Psoas muscle (tissue), 8 donors: ENCODE measurements around the gene CBS. TPM values are rescaled to one million over a fixed set of nuclear protein-coding genes. Genes with fewer than 3 reads are reported as not detected.
"Not testable (repeated sequence)": the region's sequence is repeated elsewhere in the genome, so short reads cannot be mapped to it uniquely, and the experiment has no call there.

Experiments used
- ATAC-seq, 4 donors: fragments of 200-7000 bp; cut with Tn5 transposase; one replicate each; pipeline ENCODE4 v1.9.1; 2020; ENCODE audit warnings: moderate library complexity in 3 of 4, mild to moderate bottlenecking in 2 of 4
- DNase-seq, 2 donors: peaks; one replicate each; pipeline ENCODE4 v3.0.0-alpha.2; 2020
- H3K27ac ChIP-seq: fragments of 200-600 bp; one replicate; pipeline ENCODE4 v1.8.0; 2022
- H3K27me3 ChIP-seq, 3 donors: fragments of 200-600 bp in 1 of 3; one replicate each; pipeline versions ENCODE4 v1.6.1 to v1.8.0; 2013 to 2022; ENCODE audit warnings: low read length in 2 of 3, mild to moderate bottlenecking in 2 of 3, moderate library complexity in 1 of 3; ENCODE audit not compliant: insufficient read depth in 3 of 3
- H3K36me3 ChIP-seq, 2 donors: fragments of 200-600 bp in 1 of 2; one replicate each; pipeline versions ENCODE4 v1.6.1 to v1.8.0; 2013 to 2022; ENCODE audit warnings: low read depth in 1 of 2, mild to moderate bottlenecking in 1 of 2, moderate library complexity in 1 of 2; ENCODE audit not compliant: insufficient read depth in 1 of 2
- H3K4me1 ChIP-seq: fragments of 200-600 bp; one replicate; pipeline ENCODE4 v1.8.0; 2022
- H3K4me3 ChIP-seq: fragments of 200-600 bp; one replicate; pipeline ENCODE4 v1.8.0; 2022; ENCODE audit warnings: mild to moderate bottlenecking
- H3K9me3 ChIP-seq: fragments of 200-600 bp; one replicate; pipeline ENCODE4 v1.8.0; 2022
- WGBS, 3 donors: extraction: QIAGEN DNeasy Blood & Tissue Kit; methylation state at CpG; one replicate each; pipeline versions ENCODE4 v1.1.6 to v1.1.7; 2013; 5-methylcytosine and 5-hydroxymethylcytosine counted together
- intact Hi-C, 2 donors: fragments of 100-400 bp; cut with DNase I; formaldehyde crosslinking; loops; one replicate each; pipeline versions ENCODE4 v1.11.0 to v1.14.2; 2022
- polyA plus RNA-seq, 3 donors: library from polyadenylated mRNA; stranded (reverse); fragments of 200-250 nt; gene quantifications; one replicate each; pipeline ENCODE4 v1.2.3, GENCODE V29; 2013
- total RNA-seq, 4 donors: library from RNA; stranded (reverse); fragmentation: NEBNext Ultra II Directional in 2 of 4; extraction: Animal tissue kit (Norgen Biotek cat#: 25700) in 2 of 4; gene quantifications; one replicate each; pipeline versions ENCODE4 v1.2.1 to v1.2.4, GENCODE V29; 2021 to 2023
- donor health status: healthy with polysubstance abuse.
- donor health status: DM: no; HTN: no; CAD: no; lungs with moderate emphysema.
- donor health status: Bipolar disorder and iron deficiency.
- donor health status: healthy.
- donor health status: DM: yes; HTN: yes; CAD: no.
- donor health status: DM: no; HTN: no; CAD: no.
- donor health status: DM: no; HTN: no; CAD: no.
- donor health status: DM: yes; HTN: yes; CAD: no.

The CBS gene
- total and polyA plus RNA-seq, 7 donors = 1.1 to 2.6 (median 1.8) TPM

DNA sequence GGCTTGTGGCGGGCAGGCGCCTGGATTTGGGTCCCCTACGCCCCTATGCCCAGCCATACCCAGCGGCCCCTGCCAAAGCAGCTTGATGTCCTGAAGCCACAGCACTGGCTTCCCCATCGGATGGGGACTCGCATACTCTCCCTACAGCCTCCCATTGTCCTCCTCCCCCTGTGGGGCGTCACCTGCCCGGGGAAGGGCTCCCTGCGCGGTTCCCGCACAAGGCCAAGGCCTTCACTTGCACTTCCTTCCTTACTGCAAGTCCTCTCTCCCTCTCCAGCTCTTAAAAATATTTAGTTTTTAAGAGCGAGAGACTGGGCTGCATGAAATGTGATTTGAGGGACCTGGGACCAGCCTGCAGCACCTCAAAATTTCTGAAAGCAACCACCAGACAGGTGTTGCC, 8.9 kb downstream of the CBS start:
- 67 to 100% (median 80%) methylated on average over 1 to 8 of the region's 12 CpGs for WGBS, 3 donors
- H3K36me3 ChIP-seq, H3K4me1 ChIP-seq, H3K27me3 ChIP-seq, H3K27ac ChIP-seq, ATAC-seq, intact Hi-C loops, H3K9me3 ChIP-seq, H3K4me3 ChIP-seq: not testable (repeated sequence)
- DNase-seq = peak in 1 of 2 donors; percentile 32

DNA sequence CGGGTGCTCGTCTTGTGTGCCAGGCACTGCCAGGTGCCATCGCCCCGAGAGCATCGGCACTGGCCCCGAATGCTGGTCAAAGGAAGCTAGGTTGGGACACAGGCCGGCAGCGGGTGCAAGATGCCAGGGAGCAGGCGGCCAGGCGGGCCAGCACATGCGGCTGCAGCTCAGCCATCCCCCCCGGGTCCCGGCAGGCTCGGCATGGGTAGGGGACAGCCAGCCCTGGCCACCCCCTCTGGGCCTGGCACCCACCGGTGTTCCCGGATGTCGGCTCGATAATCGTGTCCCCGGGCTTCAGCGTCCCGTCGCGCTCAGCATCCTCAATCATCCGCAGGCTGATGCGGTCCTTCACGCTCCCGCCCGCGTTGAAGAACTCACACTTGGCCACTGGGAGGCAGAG, 9.6 kb downstream of the CBS start:
- ATAC-seq, H3K27ac ChIP-seq, H3K4me3 ChIP-seq, intact Hi-C loops, H3K4me1 ChIP-seq, H3K36me3 ChIP-seq, H3K9me3 ChIP-seq, DNase-seq, H3K27me3 ChIP-seq: not testable (repeated sequence)
- 42 to 80% (median 62%) methylated on average over 1 to 12 of the region's 30 CpGs for WGBS, 3 donors

DNA sequence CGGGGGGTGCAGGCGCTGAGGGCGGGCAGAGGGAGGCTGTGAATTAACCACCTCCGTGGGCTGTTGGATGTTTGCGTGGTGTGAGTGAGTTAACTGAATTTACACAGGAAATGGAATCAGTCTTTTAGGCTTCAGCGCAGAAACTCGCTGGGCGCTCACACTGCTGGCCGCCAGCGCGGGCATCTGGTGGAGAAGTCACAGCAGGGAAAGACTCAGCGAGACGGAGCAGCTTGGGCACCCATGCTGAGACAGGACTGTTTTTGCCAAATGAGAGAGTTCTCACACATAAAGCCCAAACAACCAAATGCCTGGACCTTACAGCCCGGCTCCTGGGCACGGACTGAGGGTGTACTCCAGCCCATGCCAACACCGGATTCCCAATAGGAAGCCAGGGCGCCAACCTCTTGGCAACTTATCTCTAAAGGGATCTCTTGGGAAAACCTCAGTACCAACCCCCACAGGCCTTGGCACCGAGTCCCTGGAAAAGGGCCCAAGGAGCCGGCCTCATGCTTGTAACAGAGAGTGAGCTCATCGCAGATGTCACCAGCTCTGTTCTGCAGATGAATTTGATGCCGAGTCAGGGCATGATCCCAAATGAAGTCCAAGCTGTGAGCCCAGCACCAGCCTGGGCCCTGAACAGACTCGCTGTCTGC, 11.2 kb downstream of the CBS start:
- intact Hi-C loops, H3K4me1 ChIP-seq, H3K4me3 ChIP-seq, H3K9me3 ChIP-seq, H3K27ac ChIP-seq, DNase-seq, H3K36me3 ChIP-seq, H3K27me3 ChIP-seq: not testable (repeated sequence)
- peak; percentile 85 to 92 (median 90) for ATAC-seq
- WGBS, 3 donors = no CpG with 5 or more reads among the region's 22 CpGs

DNA sequence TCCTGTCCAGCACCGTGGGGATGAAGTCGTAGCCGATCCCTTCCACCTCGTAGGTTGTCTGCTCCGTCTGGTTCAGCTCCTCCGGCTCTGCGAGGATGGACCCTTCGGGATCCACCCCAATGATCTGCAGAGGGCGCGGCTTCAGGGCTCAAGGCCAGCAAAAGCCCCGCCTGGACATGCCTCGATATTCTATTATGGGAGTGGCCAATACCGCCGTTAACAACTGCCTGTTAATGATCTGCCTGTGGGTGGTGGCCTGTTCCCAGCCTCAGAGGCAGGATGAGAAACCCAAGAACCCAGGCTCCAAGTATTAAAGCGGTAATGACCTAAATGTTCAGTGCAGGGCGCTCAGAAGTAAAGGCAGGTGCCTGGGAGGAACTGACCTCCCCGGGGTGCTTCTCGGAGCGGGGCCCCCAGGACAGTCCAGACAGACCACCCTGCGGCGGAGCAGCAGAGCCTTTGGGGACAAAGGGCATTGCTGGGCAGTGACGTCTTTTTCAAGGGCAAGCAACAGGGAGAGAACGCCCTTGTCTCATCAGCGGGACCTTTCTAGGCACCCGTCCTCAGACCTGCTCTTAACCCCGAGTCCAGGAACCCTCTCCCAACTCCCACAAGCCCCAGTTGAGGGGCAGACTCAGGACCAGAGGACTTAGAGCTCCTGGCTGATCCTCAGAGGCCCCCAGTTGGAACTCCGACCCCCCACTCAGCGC, 12.5 kb downstream of the CBS start:
- 78 to 83% methylated on average over 2 of the region's 28 CpGs; no CpG with 5 or more reads in 1 of the 3 donors for WGBS, 3 donors
- H3K27ac ChIP-seq, ATAC-seq: not testable (repeated sequence)

DNA sequence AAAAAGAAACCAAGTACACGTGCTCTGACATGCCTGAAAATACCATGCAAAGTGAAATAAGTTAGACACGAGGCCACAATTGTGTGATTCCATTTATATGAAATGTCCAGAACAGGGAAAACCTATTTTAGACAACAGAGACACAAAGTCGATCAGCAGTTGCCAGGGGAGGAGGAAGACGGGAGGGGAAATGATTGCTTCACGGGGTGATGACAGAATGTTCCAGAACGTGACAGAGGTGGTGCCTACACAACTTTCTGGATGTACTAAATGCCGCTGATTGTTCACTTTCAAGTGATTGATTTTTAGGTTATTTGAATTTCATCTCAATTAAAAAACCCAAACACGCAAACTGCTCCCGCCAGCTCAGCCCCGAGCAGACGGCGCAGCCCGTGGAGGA, 22.5 kb downstream of the CBS start:
- intact Hi-C loops, DNase-seq, H3K4me3 ChIP-seq, H3K36me3 ChIP-seq, H3K9me3 ChIP-seq, H3K27ac ChIP-seq, H3K27me3 ChIP-seq, ATAC-seq, H3K4me1 ChIP-seq: not testable (repeated sequence)
- no CpG with 5 or more reads among the region's 13 CpGs for WGBS, 3 donors

More for the DNA sequence above, 12.5 kb downstream of the CBS start:
- H3K27me3 ChIP-seq, intact Hi-C loops, H3K36me3 ChIP-seq, H3K4me3 ChIP-seq, DNase-seq, H3K9me3 ChIP-seq, H3K4me1 ChIP-seq: not testable (repeated sequence)

DNA sequence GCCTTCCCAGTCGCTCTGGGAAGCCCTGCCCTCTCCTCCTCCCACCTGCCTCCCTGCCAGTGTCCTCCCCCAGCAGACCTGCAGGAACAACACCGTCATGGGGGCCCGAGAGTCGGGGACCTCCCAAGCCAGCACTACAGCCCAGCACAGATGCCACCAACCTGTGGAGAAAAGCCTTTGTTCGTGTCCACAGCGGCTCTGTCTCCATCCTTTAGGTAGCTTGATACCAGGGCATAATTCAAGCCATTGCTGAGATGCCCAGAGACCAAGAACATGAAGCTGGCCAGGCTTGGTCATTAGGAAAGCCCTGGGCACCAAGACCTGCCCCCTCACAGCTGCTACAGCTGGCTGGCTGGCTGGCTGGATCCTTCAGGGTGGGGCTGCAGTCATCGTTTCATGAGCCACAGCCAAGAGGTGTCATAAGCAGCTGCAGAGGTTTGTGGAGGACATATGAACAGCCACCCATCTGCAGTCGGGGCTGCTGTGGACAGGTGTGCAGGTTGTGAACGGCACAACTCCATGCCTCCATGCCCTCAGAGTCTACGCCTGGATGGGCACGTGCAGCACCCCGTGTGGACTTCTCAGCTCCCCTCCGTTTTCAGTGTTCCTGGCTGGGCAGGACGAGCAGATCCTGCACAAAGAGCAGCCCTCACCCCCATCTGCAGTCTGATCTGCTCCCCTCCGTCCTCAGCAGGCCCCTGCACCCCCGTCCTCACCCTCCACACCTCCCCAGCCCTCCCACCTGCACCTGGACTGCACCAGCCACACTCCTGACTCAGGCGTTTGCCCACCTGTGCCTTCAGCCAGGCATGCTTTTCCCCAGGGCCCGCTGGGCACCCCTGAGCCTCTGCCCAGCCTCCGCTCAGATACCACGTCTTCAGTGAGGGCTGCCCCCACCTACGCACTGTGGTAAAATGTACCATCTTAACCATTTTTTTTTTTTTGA, 29.5 kb downstream of the CBS start:
- H3K27me3 ChIP-seq, H3K4me1 ChIP-seq, H3K4me3 ChIP-seq, H3K36me3 ChIP-seq, intact Hi-C loops, H3K9me3 ChIP-seq, H3K27ac ChIP-seq: not testable (repeated sequence)
- DNase-seq (peak in 1 of 2 donors; percentile 50), ATAC-seq (peak; percentile 69 to 88 (median 84))
- WGBS, 3 donors = 25 to 29% (median 26%) methylated on average over 10 to 18 of the region's 21 CpGs

DNA sequence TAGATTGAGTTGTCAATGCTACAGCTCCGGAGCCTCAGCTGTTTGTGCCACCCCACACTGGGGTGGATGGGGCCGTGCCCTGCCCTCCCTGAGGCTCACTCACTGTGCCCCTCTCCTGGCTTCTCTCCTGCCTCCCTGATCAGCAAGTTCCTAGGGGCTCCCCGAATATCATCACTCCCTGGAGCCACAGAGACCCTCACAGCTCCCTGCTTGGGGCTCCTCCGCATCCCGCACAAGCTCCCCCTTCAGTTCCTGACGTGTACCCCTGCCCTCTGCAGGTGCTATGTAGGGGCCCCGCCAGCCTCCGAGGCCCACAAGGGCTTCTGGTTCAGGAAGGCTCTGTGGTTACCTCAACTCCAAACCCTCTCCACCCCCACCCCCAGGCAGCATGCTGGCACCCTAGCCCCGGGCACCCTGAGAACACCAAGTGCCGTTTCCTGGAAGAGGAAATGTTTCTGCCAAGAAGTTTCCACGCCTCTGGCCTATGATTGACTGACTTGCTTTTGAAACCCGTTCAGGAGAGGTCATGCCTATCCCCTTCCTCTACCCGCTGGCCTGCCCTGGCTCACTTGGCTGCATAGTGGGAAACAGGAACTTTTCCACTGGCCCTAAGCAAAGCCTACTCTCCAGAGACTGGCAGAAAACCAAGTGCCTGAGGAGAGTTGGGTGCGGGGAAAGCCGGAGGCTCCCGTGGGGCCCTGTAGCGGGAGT, 30.3 kb downstream of the CBS start:
- H3K27ac ChIP-seq, H3K36me3 ChIP-seq, intact Hi-C loops, H3K4me3 ChIP-seq, DNase-seq, H3K4me1 ChIP-seq, H3K27me3 ChIP-seq, H3K9me3 ChIP-seq: not testable (repeated sequence)
- ATAC-seq = peak; percentile 42 to 62 (median 60)
- 17 to 70% (median 31%) methylated on average over 2 to 8 of the region's 17 CpGs for WGBS, 3 donors

DNA sequence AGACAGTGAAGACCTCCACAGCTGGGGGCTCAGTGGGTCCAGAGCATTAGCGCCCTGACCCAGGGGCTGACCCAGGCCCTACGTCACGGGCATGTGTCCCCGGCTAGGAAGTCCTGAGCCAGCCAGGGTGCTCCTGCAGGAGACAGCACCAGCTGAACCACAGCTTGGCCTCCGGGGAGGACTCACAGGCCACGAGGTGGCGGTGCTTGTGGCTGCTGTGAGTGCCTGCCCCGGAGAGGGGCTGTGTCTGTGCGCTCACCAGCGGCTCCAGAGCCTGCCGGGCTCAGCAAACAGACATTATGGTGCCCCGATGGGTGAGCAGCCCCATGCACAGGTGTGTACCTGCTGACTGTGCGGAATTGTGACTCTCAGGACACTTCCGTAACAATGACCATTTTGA, 31.1 kb downstream of the CBS start:
- H3K4me3 ChIP-seq, H3K36me3 ChIP-seq, H3K9me3 ChIP-seq, DNase-seq, H3K4me1 ChIP-seq, H3K27ac ChIP-seq, H3K27me3 ChIP-seq, intact Hi-C loops: not testable (repeated sequence)
- WGBS, 3 donors = 27 to 49% (median 32%) methylated on average over 3 to 12 of the region's 14 CpGs
- ATAC-seq = peak; percentile 43 to 76 (median 67)

DNA sequence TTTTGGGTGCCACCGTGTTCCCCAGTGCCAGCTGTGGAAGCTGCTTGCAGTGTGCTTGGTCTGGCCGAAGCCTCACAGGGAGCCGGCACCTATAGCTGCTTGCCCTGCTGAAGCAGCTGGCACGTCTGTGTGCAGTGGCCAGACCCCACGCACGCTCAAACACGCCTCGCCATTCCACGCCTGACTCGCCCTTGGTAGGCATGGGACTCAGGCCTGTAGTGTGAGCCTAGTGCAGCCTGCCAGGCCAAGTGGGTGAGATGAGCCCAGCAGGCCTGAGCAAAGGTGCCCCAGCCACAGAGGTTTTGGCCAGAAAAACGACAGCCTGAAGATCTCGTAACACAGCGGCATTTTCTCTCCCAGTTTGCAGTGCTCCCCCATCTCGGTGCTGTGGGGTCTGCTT, 32.3 kb downstream of the CBS start:
- 87 to 95% (median 89%) methylated on average over 4 to 7 of the region's 14 CpGs for WGBS, 3 donors
- H3K27me3 ChIP-seq, H3K9me3 ChIP-seq, DNase-seq, H3K36me3 ChIP-seq, ATAC-seq, H3K4me1 ChIP-seq, H3K27ac ChIP-seq, intact Hi-C loops, H3K4me3 ChIP-seq: not testable (repeated sequence)

DNA sequence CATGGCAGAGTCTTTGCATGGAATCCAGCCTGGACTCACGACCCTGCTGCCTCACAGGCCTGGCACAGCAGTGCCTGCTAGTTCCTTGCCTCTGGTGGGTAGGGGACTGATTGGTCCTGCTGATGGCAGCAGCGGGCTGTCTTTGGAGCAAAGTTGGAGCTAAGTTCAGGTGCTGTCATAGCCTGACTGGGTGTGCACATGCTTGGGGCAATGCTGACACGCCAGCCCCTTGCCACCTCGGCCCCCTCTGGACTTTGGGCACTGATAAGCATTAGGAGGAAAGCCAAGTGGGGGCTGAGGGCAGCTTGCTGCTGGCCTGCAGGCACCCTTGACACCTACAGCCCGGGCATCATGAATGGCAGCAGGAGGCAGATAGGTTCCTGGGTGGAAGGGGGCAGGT, 33.5 kb downstream of the CBS start:
- ATAC-seq, intact Hi-C loops, H3K9me3 ChIP-seq, H3K36me3 ChIP-seq, H3K4me3 ChIP-seq, H3K27ac ChIP-seq, DNase-seq, H3K27me3 ChIP-seq, H3K4me1 ChIP-seq: not testable (repeated sequence)
- WGBS, 3 donors = 90 to 100% (median 94%) methylated on average over 2 to 5 of the region's 5 CpGs
